Aorta (tissue), 5 donors: ENCODE measurements around the gene GPR153. TPM values are rescaled to one million over a fixed set of nuclear protein-coding genes. Genes with fewer than 3 reads are reported as not detected.
"Not testable (repeated sequence)": the region's sequence is repeated elsewhere in the genome, so short reads cannot be mapped to it uniquely, and the experiment has no call there.

Experiments
- ATAC-seq: fragments of 200-7000 bp; cut with Tn5 transposase; one replicate; pipeline ENCODE4 v1.9.1; 2022; ENCODE audit warnings: moderate library complexity; ENCODE audit not compliant: low FRiP score
- DNase-seq, 2 donors: peaks; one replicate each; pipeline ENCODE4 v3.0.0-alpha.2; 2020
- H3K27ac ChIP-seq, 2 donors: one replicate each; pipeline ENCODE4 v1.5.1; 2013; ENCODE audit warnings: low read length in 2 of 2, mild to moderate bottlenecking in 2 of 2, moderate library complexity in 2 of 2, control low read depth in 1 of 2, inconsistent platforms in 1 of 2, low read depth in 1 of 2
- H3K27me3 ChIP-seq, 2 donors: one replicate each; pipeline ENCODE4 v1.6.1; 2013; ENCODE audit warnings: control low read depth in 1 of 2, low read length in 1 of 2, mild to moderate bottlenecking in 1 of 2, moderate library complexity in 1 of 2; ENCODE audit not compliant: insufficient read depth in 2 of 2, control insufficient read depth in 1 of 2
- H3K36me3 ChIP-seq, 2 donors: one replicate each; pipeline ENCODE4 v1.6.1; 2013; ENCODE audit warnings: control low read depth in 1 of 2, low read length in 1 of 2, mild to moderate bottlenecking in 1 of 2; ENCODE audit not compliant: insufficient read depth in 2 of 2, control insufficient read depth in 1 of 2
- H3K4me1 ChIP-seq, 2 donors: one replicate each; pipeline ENCODE4 v1.6.1; 2013; ENCODE audit warnings: low read length in 2 of 2, control low read depth in 1 of 2, mild to moderate bottlenecking in 1 of 2, moderate library complexity in 1 of 2; ENCODE audit not compliant: insufficient read depth in 2 of 2, control insufficient read depth in 1 of 2
- H3K4me3 ChIP-seq, 2 donors: one replicate each; pipeline ENCODE4 v1.5.1; 2013; ENCODE audit warnings: low read length in 2 of 2, control low read depth in 1 of 2, mild to moderate bottlenecking in 1 of 2
- H3K9me3 ChIP-seq: one replicate; pipeline ENCODE4 v1.6.1; 2013; ENCODE audit warnings: mild to moderate bottlenecking, low read length; ENCODE audit not compliant: control insufficient read depth
- WGBS, 2 donors: extraction: QIAGEN DNeasy Blood & Tissue Kit; methylation state at CpG; one replicate each; pipeline ENCODE4 v1.1.7; 2013; 5-methylcytosine and 5-hydroxymethylcytosine counted together
- intact Hi-C, 2 donors: fragments of 100-400 bp; cut with DNase I; formaldehyde crosslinking; loops; one replicate each; pipeline versions ENCODE4 v1.14.2 to v1.15.0; 2022
- polyA plus RNA-seq, 2 donors: library from polyadenylated mRNA; stranded (reverse); fragments of 200-250 nt; gene quantifications; one replicate each; pipeline ENCODE4 v1.2.3, GENCODE V29; 2013
- total RNA-seq, 2 donors: library from RNA; stranded (reverse); fragmentation: NEBNext Ultra II Directional; extraction: Animal tissue kit (Norgen Biotek cat#: 25700); gene quantifications; one replicate each; pipeline ENCODE4 v1.2.1, GENCODE V29; 2021
- donor health status: healthy with polysubstance abuse.
- donor health status: Bipolar disorder and iron deficiency.
- donor health status: DM: no; HTN: no; CAD: no.
- donor health status: DM: no; HTN: no; CAD: no.
- donor health status: DM: yes; HTN: yes; CAD: no.

Gene GPR153
- total and polyA plus RNA-seq, 4 donors: 3.7 to 17.0 (median 4.4) TPM

DNA sequence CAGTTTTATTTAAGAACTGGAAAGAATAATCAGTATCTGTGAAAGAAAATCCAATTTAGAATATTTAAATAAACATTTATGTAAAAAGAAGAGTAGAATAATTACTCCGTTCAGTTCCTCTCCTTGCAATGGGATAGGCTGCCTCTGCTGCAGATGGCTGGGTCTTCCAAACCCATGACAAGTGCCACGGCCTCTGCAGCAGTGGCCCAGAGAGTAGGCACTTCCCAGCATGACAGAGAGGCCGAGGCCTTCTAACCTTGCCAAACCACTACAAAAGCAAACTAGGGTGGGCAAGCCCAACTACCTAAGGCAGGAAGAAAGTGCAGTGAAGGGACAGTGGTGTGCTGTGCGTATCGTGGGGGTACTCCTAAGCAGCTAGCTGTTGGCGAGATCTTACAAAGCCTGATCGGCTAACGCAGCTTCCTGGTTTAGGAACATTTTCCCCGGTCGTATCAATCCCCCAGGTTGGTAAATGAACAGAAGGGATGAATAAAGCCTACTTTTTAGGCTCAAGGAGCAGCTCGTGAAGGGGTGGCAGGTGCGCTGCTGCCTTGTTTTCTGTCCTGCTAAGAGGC lies 39.6 kb downstream of the GPR153 start:
- ATAC-seq: no peak
- no peaks in the 10 kb centered on the region for H3K27me3 ChIP-seq
- WGBS, 2 donors: 92 to 96% methylated on average over 12 of the region's 12 CpGs
- no peak overlapping the region for H3K27ac ChIP-seq
- H3K36me3 ChIP-seq: peaks cover 0 to 8% of the 10 kb centered on the region in 2 donors
- intact Hi-C loops: no loop called here
- no peak overlapping the region for H3K4me3 ChIP-seq
- no peak for DNase-seq
- no peaks in the 10 kb centered on the region for H3K9me3 ChIP-seq
- no peaks in the 10 kb centered on the region for H3K4me1 ChIP-seq

DNA sequence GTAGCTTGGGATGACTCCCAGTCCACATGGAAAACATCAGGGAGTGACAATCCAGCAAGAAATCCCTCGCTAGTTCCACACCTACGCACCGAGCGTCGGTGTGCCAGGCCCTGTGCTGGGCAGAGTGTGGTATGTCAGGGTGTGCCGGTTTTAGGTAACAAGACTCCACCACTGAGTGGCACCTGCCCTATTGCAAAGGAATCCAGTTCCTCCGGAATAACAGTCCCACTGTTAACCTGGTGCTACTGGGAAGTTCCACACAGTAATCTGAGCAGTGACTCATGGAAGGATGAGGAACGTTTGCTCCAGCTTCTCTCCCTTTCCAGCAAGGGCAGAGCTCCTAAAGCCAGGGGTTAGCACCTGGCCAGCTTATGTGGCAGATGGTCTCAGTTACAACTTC lies 40.7 kb downstream of the GPR153 start:
- Histone ChIP-seq H3K36me3 (peaks cover 0 to 8% of the 10 kb centered on the region in 2 donors), H3K27me3 (no peaks in the 10 kb centered on the region), H3K4me3 (no peak overlapping the region), H3K27ac (no peak overlapping the region), H3K9me3 (no peaks in the 10 kb centered on the region), H3K4me1 (no peaks in the 10 kb centered on the region)
- intact Hi-C loops: no loop called here
- no peak for DNase-seq
- WGBS, 2 donors: 85 to 86% methylated on average over 8 of the region's 8 CpGs
- ATAC-seq: no peak

DNA sequence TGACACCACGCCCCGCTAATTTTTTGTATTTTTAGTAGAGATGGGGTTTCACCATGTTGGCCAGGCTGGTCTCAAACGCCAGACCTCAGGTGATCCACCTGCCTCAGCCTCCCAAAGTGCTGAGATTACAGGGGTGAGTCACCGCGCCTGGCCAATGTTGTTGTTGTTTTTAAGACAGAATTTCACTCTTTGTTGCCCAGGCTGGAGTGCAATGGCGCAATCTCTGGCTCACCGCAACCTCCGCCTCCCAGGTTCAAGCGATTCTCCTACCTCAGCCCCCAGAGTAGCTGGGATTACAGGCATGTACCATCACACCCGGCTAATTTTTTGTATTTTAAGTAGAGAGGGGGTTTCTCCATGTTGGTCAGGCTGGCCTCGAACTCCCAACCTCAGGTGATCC lies 41.3 kb downstream of the GPR153 start:
- H3K27me3 ChIP-seq, H3K4me3 ChIP-seq, intact Hi-C loops, ATAC-seq, H3K9me3 ChIP-seq, H3K4me1 ChIP-seq, DNase-seq, H3K36me3 ChIP-seq, H3K27ac ChIP-seq: not testable (repeated sequence)
- WGBS, 2 donors: 86 to 89% methylated on average over 11 of the region's 11 CpGs

DNA sequence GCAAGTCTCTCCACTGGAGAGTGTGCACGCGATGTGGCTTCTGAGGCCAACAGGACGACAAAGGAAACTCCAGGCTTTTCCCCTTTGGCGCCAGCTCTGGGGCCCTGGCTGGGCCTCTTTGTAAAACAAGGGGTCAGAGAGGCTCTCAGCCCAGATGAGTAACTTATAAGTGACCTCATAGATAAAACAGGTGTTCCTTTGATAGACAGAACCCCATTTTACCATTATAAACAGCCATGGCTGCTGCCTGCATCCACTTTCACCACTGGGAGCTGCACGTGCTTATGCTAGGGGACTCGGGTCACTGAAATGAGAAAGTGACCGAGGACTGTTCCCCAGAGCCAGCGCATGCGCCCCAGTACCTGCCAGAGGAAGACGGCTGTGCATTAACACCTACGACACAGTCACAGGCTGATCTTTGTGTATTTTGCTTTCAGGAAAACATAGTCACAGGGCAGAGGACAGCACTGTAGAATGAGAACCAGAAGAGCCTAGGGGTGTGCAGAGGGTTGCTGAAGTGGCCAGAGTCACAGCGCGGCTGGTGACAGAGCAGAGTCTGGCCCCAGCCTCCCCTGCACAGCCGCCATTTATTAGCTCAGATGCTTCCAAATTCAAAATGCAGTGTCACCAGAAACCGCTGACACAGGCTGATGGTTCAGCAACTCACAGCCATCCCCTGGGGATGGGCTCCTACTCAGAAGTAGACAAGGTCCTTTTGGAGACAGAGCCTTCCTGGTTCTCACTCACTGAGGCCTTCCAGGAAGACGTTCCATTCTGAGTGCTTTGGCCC lies 42.3 kb downstream of the GPR153 start:
- ATAC-seq (no peak), DNase-seq (no peak)
- Histone ChIP-seq H3K27me3 (no peaks in the 10 kb centered on the region), H3K36me3 (peaks cover 0 to 3% of the 10 kb centered on the region in 2 donors), H3K27ac (no peak overlapping the region), H3K4me3 (no peak overlapping the region), H3K9me3 (no peaks in the 10 kb centered on the region), H3K4me1 (no peaks in the 10 kb centered on the region)
- 89% methylated on average over 16 of the region's 16 CpGs for WGBS, 2 donors
- intact Hi-C loops: no loop called here

DNA sequence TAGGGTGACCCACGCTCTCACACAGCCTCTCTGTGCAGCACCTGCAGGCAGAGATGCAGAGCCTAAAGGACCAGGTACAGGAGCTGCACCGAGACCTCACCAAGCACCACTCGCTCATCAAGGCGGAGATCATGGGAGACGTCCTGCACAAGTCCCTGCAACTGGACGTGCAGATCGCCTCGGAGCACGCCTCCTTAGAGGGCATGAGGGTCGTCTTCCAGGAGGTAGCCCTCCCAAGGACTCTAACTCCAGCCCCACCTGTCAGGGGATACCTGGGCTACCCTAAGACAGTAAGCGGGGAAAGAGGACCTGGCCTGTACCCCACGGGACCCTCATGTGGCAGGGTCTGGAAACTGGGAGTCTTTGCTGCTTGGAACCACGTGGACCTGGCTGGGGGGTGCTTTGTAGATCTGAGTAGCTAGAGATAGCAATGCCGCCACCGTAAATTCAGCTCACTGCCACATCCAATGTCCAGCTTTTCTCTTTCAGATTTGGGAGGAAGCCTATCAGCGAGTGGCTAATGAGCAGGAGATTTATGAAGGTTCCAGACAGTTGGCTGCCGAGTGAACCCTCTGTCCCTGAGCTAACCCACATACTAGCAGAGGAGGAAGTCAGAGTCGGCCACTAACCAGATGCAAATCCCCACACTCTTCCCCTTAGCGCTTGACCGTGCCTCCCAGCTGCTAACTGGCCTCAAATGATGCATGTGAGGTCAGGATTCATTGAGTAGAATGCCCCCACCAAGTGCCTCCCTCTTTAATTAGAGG lies 48.5 kb downstream of the GPR153 start:
- 85 to 87% methylated on average over 20 of the region's 20 CpGs for WGBS, 2 donors
- Histone ChIP-seq H3K4me3 (no peak overlapping the region), H3K4me1 (no peaks in the 10 kb centered on the region), H3K27me3 (no peaks in the 10 kb centered on the region), H3K9me3 (no peaks in the 10 kb centered on the region), H3K27ac (no peak overlapping the region), H3K36me3 (no peaks in the 10 kb centered on the region)
- ATAC-seq (no peak), DNase-seq (no peak)
- intact Hi-C loops: no loop called here

DNA sequence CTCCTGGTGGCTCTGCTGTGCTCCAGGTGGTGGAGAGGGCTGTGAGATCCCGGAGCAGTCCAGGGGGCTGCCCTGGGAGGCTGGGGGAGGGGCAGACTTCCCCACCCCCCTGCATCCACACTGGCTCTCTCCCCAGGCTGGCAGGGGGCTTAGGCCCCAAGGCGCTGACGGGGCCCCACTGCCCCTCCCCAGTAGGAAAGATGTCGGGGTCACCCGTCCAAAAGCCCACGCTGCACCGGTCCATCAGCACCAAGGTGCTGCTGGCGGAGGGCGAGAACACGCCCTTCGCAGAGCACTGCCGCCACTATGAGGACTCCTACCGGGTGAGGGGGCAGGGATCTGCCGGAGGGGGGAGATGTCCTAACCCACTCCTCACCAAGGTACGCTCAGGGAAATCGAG lies 49.2 kb downstream of the GPR153 start:
- Histone ChIP-seq H3K4me1 (no peaks in the 10 kb centered on the region), H3K9me3 (no peaks in the 10 kb centered on the region), H3K27me3 (no peaks in the 10 kb centered on the region), H3K36me3 (no peaks in the 10 kb centered on the region), H3K4me3 (no peak overlapping the region), H3K27ac (no peak overlapping the region)
- WGBS, 2 donors: 90 to 91% methylated on average over 14 to 16 of the region's 16 CpGs
- DNase-seq: no peak
- ATAC-seq: peak; percentile 9
- intact Hi-C loops: no loop called here

DNA sequence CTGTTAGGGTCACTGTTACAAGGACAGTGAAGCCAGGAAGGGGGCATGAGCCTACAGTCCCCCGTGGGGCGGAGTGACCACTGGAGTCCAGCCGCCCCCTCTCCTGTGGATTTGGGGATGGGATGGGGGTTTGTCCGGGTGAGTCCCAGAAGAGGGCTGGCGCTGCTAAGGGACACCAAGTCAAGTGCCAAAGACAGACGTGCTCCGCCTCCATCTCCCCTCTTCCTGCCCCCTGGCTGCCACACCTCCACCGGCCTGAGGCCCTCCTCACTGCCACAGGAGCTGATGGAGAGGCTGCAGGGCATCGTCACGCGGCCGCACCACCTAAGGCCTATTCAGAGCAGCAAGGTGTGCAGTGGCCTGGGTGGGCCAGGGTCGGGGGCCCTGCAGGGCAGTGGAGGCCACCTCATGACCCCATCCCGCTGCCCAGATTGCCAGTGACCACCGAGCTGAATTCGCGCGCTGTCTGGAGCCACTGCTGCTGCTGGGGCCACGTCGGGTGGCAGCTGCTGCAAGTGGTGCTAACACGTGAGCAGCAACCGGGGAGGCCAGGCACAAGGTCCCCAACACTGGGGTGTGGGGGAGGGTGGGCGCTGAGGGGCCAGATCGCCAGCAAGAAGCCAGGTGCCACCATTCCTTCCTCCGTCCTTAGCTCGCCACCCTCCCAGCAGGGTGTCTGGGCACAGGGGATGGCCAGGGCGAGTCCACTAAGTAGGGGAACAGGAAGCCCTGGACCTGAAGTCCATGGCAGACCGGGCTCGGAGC lies 50.1 kb downstream of the GPR153 start:
- intact Hi-C loops: no loop called here
- Histone ChIP-seq H3K4me3 (no peak overlapping the region), H3K9me3 (no peaks in the 10 kb centered on the region), H3K4me1 (no peaks in the 10 kb centered on the region), H3K36me3 (no peaks in the 10 kb centered on the region), H3K27me3 (no peaks in the 10 kb centered on the region), H3K27ac (no peak overlapping the region)
- WGBS, 2 donors: 94 to 96% methylated on average over 29 of the region's 29 CpGs
- DNase-seq: no peak
- ATAC-seq: no peak
